Measurements from ENCODE around the gene ANKRD11.
"Not testable (repeated sequence)": the region's sequence is repeated elsewhere in the genome, so short reads cannot be mapped to it uniquely, and the experiment has no call there.

ANKRD11 gene

DNA sequence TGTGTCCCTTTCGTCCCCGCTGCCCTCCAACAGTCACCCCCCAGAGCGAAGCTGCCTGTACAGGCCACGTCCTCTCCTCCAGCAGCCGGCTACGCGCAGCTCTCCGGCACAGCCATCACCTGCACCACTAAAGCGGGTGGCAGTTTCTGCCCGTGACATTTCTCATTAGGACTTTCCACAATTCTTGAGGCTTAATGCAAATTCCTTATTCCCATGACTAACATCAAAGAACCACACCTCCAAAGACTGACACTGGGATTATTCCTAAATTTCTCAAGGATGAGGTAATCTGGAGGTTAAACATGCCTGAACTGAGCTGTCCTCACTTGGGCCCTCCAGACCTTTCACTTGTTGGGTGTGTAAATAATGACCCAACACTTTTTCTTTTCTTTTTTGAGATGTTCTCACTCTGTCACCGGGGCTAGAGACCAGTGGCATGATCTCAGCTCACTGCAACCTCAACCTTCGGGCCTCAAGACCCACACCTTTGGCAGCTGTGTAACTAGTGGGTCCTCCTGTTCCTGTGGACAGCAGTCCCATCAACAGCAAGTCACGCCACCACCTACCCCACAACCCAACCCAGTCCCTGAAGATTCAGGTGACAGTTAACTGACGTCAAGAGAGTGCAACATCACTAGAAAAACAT, 11.7 kb downstream of the ANKRD11 start:
- DNase-seq, result no peak

DNA sequence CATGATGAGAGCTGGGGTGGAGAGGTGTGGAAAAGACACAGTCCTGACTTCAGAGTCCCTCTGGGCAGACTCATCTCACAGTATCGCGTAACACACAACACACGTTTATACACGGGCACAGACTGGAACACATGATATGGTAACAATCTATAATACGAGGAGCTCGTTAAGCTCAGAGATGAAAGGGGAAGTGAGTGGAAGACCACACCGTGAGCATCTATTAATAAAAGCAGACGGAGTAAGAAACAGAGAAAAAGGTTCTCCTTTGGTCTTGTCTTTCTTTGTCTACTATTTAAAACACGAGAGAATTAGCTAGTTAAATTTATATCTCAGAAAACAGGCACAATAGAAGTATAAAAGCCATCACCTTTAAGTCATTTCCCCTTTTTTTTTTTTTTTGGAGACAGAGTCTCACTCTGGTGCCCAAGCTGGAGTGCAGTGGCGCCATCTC, 13.5 kb downstream of the ANKRD11 start:
- DNase-seq, result no peak

DNA sequence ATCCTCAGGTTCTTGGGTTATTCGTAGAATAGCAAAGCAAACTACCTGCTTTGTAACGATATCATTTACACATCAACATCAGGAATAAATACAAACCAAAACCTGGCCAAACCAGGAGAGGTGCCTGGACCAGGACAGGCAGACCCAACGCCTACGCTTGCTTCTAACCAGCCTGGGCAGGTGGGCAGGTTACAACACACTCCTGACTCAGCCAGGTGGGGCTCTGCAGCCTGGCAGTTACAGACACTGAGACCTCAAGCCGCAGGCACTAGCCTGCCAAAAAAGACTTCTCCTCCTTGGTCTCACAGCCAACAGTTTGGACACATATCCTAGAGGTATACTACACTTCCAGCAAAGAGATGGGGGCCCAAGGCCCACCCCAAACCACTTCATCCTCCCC, 14.0 kb downstream of the ANKRD11 start:
- no peak for DNase-seq

GRCh38 chr16:89475144-89475543, 15.2 kb downstream of the ANKRD11 start:
- no peak for DNase-seq

DNA sequence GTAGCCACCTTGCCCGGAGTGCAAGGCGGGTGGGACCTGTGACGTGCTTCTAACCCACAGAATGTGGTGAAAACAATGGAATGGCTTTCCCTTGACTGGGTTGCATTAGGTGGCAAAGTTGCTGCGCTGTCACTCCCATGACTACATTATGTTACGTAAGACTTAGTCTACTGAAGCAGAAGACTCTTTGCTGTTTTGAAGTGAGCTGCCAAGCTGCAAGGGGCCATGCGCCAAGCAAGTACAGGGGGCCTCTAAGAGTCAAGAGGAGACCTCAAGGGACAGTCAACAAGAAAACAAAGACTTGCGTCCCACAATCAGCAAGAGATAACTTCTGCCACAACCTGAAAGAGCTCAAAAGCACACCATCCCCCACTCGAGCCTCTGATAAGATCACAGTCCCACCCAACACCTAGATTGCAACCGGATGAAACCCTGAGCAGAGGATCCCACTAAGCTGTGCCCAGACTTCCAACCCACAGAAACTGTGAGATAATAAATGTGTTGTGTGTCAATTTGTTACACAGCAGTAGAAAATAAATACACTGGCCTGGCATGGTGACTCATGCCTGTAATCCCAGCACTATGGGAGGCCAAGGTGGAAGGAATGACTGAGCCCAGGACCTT, 16.5 kb downstream of the ANKRD11 start:
- DNase-seq, result no peak

DNA sequence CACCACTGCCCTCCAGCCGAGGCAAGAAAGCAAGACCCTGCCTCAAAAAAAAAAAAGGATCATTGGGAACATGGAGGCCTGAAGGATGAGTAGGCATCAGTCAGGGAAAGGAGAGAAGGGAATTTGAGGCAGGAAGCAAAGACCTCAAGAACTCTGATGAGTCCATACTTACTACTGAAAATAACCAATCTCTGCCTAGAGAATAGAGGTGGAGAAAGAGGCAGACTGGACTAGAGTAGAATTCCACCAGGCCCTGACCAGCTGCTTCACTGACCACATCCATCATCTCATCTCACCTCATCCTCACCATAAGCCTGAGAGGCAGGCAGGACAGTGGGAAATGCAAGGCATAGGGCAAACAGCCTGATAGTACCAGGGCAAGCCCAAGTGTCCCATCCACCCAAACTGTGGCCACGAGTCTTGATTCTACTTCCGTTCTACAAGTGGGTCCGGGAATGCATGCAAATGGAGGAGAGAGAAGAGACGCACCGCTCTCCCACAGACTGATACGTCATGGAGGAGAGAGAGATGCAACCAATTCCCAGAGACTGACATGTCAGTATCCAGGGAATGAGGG, 17.1 kb downstream of the ANKRD11 start:
- DNase-seq, result no peak

GRCh38 chr16:89472711-89473075, 17.7 kb downstream of the ANKRD11 start:
- no peak for DNase-seq

DNA sequence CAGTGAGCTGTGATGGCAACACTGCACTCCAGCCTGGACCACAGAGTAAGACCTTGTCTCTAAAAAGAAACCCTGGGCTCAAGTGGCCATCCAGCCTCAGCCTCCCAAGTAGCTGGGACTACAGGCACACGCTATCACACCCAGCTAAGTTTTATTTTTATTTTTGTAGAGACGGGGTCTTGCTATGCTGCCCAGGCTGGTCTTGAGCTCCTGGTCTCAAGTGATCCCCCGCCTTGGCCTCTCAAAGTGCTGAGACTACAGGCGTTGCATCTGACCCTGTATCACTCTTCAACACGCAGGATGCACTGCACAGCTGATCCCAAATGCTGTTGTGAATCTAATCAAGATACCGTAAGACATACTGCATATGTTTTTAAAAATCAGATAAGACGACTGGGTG, 23.0 kb downstream of the ANKRD11 start:
- DNase-seq, result no peak

DNA sequence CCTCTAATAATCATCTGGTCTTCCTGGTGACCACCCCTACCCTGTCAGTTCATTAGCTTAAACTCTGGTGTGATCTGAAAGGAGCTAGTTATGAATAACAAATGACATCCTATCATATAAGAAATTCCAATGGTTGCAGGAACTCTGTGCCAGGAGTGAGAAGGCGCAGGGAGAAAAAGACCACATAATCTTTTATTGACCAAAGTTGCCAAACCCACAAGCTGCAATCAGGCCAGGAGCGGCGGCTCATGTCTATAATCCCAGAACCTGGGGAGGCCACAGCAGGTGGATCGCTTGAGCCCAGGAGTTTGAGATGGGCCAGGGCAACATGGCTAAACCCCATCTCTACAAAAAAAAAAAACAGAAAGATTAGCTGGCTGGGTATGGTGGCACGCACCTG, 23.4 kb downstream of the ANKRD11 start:
- DNase-seq, result no peak

DNA sequence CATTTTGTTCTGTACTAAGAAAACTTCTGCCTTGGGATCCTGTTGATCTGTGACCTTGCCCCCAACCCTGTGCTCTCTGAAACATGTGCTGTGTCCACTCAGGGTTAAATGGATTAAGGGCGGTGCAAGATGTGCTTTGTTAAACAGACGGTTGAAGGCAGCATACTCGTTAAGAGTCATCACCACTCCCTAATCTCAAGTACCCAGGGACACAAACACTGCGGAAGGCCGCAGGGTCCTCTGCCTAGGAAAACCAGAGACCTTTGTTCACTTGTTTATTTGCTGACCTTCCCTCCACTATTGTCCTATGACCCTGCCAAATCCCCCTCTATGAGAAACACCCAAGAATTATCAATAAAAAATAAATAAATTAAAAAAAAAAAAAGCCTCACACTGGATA, 27.0 kb downstream of the ANKRD11 start:
- not testable (repeated sequence) for DNase-seq

GRCh38 chr16:89462639-89463038, 27.7 kb downstream of the ANKRD11 start:
- not testable (repeated sequence) for DNase-seq

GRCh38 chr16:89461890-89462289, 28.5 kb downstream of the ANKRD11 start:
- not testable (repeated sequence) for DNase-seq

GRCh38 chr16:89460556-89460955, 29.8 kb downstream of the ANKRD11 start:
- DNase-seq, result no peak

- DNase-seq, result no peak
Measured at GRCh38 chr16:89458967-89459366, 31.4 kb downstream of the ANKRD11 start.

DNA sequence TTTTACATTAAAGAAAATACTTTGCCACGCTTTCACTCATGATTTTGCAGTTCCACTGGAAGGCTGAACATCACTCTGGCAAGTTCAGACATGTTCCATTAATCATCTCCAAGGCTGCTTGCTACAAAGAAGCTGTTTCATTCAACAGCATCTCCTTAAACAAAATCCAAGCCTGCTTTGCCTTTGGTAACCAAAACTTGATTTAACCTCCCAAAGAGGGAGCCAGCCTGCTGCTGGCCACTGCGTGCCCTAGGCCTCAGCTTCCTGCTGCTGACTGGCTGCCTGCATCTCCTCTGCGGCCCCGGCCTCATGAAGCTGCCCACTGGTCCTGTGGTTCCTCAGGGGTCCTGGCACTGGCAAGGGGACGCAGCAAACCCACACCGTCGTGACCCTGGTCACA, 31.8 kb downstream of the ANKRD11 start:
- no peak for DNase-seq

GRCh38 chr16:89456419-89456959, 33.9 kb downstream of the ANKRD11 start:
- no peak for DNase-seq

DNA sequence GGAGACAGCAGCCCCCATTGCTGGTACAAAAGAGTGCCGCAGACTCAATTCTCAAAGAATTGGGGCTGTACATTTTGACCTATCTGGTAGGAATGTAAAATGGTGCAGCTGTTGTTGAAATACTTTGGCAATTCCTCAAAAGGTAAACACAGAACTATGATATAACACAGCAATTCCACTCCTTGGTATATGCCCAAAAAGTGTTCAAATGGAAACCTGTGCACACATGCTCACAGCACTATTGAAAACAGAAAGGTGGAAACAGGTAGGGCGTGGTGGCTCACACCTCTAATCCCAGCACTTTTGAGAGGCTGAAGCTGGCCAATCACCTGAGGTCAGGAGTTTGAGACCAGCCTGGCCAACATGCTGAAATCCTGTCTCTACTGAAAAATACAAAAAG, 34.7 kb downstream of the ANKRD11 start:
- DNase-seq, result no peak

DNA sequence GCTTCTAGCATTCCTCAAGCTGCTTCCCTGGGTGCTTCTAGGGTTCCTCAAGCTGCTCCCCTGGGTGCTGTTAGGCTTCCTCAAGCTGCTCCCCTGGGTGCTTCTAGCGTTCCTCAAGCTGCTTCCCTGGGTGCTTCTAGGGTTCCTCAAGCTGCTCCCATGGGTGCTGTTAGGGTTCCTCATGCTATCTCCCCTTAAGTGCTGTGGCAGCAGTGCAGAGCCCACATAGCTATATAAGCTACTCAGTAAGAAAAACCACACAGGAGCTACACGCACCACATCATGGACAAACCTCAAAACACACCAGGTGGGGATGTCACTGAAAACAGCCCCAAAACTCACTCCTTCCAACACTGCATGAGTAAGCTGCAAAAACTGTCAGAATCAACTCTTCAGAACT, 35.2 kb downstream of the ANKRD11 start:
- no peak for DNase-seq

DNA sequence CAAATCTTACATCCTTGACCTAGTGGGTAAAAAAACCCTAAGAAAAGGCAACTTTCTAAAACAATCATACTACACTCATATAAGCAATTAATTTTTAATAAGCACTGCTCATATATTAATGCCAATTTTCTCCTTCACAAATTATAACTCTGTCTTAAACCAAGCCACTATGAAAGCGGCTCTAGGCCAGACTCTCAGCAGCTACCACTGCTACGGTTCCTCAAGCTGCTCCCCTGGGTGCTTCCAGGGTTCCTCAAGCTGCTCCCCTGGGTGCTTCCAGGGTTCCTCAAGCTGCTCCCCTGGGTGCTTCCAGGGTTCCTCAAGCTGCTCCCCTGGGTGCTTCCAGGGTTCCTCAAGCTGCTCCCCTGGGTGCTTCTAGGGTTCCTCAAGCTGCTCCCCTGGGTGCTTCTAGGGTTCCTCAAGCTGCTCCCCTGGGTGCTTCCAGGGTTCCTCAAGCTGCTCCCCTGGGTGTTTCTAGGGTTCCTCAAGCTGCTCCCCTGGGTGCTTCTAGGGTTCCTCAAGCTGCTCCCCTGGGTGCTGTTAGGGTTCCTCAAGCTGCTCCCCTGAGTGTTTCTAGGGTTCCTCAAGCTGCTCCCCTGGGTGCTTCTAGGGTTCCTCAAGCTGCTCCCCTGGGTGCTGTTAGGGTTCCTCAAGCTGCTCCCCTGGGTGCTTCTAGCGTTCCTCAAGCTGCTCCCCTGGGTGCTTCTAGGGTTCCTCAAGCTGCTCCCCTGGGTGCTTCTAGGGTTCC, 35.8 kb downstream of the ANKRD11 start:
- DNase-seq, result not testable (repeated sequence)

DNA sequence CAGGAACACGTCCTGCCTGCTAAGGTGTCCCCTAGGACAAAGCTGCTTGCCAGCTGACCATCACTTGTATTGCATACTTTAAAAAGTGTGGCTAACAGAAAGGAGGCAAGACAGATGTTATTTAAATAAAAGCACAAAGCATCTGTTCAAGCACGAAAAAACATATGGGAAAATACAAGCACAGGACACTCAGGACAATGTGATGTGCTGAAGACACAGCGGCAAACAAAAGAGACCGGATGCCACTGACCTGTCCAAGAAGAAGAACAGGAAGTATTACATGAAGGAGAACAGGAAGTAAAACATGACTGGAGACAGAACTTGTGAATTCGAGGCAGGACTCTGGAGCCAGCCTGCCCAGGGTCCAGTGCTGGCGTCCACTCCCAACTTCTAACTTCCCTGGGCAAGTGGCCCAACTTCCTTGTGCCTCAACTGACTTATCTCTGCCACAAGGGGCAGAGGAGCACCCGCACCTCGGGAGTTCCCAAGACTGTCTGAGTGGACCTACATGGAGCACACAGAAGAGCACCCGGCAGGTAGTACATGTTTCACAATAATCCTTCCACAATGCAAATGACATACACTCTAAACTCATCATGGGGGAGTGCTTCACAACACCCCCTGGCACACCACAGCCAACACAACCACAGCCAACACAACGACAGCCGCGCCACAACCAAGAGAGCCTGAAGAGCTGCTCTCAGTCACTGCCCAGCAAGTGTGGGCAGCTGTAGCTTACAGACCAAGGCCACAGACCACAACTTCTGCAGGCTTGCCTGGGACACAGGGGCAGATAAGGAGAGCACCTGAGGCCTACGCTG, 36.6 kb downstream of the ANKRD11 start:
- no peak for DNase-seq

DNA sequence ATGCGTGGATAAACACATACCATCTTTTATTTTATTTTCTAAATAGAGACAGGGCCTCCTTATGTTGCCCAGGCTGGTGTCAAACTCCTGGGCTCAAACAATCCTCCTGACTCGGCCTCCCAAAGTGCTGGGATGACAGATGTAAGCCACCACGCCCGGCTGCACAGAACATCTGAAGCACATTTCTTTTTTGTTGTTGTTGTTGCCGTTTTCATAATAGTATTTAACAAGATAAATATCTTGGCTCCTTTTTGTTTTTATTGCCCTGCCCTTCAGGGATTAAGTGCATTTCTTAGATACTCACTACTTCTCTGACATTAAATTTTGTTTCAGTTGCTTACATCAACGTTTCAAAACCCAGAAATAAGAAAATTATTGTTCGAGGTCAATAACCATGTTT, 37.4 kb downstream of the ANKRD11 start:
- DNase-seq, result no peak

DNA sequence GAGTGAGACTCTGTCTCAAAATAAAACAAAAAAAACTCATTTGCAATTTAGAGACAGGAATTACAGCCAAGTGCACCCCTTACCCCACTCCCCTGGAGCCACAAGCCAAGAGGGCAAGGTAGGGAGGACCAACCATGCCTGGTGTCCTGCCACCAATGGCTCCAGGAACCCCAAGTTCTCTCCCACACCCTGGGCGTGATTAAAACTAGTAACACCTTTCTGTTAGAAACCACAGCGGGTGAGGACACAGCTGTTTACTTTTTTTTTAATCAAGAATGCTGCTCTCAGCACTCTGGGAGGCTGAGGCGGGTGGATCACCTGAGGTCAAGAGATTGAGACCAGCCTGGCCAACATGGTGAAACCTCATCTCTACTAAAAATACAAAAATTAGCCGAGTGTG, 38.1 kb downstream of the ANKRD11 start:
- DNase-seq, result no peak

DNA sequence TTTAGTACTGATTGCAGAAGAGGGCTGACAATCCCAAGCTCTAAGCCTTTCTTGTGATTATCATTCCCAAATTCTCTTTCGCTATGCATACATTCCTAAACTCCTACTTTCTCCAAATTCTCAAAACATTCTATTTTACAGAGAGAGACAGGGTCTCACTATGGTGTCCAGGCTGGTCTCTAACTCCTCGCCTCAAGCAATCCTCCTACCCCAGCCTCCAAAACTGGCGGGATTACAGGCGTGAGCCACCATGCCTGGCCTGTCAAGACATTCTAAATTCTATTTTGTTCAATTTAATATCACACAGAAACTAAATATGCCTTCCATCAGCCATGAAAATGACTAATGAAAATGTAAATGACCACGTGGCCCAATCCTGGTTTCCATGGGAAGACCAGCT, 39.8 kb downstream of the ANKRD11 start:
- no peak for DNase-seq

Measured in SHP77 (cell line).